GF-D8 (cell line): ENCODE measurements around the gene C1QL2.

ENCODE experiments used
- DNase-seq: peaks from one replicate; lab custom pipeline; 2025; lab: John Stamatoyannopoulos, UW

C1QL2 gene

GRCh38 chr2:119158563-119159347, at the start of gene C1QL2:
TSS of gene C1QL2 (minus strand) at chr2:119158751. CDS start at chr2:119158269, 482 bp downstream.
- DNase-seq: no peak

GRCh38 chr2:119207447-119207846, 48.9 kb upstream of the C1QL2 start:
- no peak for DNase-seq

GRCh38 chr2:119206201-119206600, 47.6 kb upstream of the C1QL2 start:
- no peak for DNase-seq

GRCh38 chr2:119205001-119205706, 46.6 kb upstream of the C1QL2 start:
- DNase-seq: no peak

DNA sequence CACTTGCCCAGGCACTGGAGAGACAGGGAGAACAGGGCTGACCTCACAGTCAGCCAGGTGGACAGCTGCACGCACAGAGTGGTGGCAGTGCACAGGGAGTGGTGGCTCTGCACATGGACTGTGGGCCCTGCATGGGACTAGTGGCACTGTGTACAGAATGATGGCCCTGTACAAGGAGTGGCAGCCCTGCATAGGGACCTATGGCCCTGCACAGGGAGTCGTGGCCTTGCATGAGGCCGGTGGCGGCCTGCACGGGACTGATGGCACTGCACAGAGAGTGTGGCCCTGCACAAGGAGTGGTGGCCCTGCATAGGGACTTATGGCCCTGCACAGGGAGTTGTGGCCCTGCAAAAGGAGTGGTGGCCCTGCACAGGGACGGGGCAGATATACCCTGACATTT, 46.0 kb upstream of the C1QL2 start:
- DNase-seq: no peak

DNA sequence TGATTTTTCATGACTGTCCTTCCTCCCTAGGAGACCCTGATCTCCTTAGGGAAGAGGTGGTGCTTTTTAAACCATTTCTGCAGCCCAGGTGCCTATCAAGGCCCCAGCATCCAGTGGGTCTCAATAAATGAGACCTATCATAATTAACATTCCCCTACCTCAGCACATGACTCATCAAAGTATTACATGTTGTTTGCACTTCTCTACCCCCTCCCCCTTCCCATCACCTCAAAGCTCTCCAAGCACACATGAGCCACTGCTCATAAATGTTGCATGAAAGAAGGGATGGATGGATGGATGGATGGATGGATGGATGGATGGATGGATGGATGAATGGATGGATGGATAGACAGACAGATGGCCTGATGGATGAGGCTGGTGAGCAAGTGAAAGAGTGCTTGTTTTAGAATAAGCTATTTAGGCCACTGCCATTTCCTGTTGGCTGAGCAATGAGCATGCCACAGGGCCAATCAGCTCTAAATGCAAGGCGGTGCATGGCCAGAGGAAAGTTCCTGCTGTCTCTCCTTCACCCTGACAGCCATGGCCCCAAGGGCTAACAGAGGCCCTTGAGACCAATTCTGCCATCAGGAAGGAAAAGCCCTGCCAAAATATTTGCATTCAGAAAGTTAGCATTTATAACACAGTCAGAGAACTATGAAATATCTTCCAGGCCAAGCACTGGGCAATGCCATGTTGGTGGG, 44.2 kb upstream of the C1QL2 start:
- DNase-seq: no peak

- DNase-seq: no peak
These were observed 43.3 kb upstream of the C1QL2 start for GRCh38 chr2:119201815-119202214.

- no peak for DNase-seq
These were observed 39.8 kb upstream of the C1QL2 start for GRCh38 chr2:119198240-119198840.

DNA sequence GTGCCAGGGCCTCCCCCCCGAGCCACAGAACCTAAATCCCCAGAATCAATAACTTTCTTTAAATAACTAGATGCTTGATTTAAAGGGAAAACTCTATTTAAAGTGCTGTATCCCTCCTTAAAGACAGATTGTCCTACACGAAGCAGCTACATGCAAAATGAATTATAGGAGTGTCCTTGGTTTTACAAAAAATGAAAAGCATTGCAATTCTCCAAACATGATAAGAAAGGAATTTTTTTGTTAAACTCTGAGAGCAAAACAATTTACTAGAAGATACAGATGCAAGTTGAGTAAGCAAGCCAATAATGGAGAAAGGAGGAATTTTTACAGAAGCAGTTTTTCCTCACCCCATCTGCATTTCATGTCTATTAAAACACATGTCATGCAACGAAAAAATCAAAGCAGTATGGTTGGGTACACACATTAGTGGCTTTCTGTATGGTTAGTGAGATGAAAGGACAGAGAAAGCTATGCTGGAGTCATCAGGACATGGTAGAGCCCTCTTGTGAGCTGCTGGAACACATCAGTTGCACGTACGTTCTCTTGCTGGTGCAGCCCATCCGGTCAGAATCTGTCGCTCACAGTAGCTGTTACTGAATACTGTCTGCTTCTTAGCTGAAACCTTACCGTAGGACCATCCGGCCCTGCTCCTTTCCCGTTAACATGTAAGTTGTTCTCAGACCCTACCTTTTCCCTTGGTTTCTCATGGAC, 39.1 kb upstream of the C1QL2 start:
- DNase-seq: no peak

GRCh38 chr2:119197126-119197405, 38.5 kb upstream of the C1QL2 start:
- no peak for DNase-seq

DNA sequence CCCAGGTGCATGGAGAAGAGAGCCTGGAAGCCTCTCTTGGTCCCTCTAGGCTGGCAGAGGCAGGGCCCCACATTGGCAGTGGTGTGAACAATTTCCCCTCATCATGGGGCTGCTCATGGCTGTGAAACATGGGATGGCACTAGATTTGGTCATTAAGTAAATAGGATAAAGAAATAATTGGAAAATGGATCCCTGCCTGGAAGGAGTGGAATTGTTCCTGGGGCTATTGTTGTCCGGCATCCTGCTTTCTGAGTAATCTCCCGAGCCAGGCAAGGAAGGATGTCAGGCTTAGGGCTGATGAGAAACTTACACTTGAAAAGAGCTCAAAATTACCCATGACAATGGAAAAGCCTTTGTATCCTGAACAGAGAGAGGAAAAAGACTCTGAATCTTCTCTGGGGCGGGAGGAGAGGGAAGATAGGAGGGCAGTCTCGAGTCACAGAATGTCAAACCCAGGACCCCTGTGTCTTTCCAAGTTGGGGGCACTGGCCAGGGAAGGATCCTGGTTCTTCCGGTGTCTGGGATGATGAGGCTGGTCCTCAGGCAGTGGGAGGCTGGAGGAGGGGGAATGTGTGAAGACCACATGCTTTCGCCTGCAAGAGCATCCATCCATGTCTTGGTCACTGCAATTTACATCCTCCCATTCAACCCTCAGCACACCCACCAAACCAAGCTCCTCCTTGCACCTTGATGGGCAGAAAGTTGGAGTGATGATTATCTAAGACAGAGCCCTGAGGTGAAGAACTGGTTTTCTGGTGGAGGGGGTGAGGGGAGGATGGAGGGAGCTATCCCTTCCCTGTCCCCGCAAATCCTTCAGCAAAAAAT, 38.0 kb upstream of the C1QL2 start:
- DNase-seq: no peak

DNA sequence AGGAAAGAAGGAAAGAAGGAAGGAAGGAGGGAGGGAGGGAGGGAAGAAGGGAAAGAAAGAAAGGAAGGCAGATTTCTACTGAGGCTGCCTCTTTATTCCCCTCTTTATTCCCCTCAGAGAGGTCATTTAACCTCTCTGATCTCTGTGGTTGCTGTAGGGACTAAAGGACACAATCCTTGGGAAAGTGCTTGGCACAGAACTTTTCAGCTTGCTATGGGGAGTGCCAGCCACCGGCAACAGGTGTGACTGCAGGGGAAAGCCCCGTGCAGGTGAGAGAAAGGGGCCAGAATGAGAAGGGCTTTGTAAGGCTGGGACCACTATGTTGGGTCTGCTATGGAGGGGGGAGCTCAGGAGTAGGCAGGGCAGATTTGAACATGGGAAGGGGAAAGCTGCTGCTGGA, 37.3 kb upstream of the C1QL2 start:
- DNase-seq: no peak

DNA sequence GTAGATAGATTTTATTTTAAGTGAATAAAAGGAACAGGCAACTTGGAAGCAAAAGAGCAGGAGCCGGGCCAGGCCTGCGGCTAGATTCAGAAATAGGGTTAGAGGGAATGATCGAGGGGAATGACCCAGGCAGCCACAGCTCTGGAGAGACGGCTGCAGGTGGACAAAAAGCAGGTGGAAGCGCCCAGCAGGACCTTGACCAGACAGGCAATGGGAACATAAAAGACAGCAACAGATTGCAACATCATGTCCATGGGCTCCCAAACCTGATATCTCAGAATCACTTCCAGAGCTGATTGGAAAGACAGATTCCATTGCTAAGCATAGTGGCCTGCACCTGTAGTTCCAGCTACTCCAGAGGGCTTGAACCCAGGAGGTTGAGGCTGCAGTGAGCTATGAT, 36.5 kb upstream of the C1QL2 start:
- DNase-seq: no peak

DNA sequence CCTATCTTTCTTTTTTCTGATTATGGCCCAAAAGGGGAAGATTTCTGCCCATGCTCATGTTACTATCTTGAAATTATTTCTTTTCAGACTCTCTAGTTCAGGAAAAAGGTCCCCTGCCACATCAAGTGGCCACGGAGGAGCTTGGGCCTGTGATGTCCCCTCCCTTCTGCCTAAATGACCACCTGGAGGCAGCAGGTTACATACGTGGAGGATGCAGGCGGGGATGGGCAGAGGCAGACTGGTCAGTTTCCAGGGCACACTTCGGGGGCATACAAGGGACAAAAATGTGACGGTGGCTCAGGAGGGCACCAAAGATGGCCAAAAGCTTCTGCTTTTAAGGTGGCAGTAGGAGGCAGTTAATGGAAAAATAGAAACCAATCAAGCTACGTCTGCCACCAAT, 34.3 kb upstream of the C1QL2 start:
- DNase-seq: no peak

- no peak for DNase-seq
These were observed 32.0 kb upstream of the C1QL2 start for GRCh38 chr2:119190321-119191111.

DNA sequence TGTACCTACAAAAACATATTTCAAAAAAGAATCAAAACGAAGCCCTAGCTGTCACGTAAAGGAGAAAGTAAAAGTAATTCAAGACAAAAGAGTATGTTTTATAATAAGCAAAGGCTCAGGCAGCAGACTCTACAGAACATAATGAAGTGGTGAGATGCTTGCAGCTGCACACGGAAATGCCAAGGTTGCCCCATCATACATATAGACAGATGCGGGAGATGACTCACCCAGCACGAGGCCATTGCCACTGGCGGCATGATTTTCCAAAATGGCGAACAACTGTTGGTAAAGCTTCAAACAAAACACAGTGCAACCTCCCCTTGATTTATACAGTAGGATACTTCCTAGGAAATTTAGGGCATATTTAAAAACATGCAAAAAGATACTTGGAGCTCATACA, 26.0 kb upstream of the C1QL2 start:
- DNase-seq: no peak

DNA sequence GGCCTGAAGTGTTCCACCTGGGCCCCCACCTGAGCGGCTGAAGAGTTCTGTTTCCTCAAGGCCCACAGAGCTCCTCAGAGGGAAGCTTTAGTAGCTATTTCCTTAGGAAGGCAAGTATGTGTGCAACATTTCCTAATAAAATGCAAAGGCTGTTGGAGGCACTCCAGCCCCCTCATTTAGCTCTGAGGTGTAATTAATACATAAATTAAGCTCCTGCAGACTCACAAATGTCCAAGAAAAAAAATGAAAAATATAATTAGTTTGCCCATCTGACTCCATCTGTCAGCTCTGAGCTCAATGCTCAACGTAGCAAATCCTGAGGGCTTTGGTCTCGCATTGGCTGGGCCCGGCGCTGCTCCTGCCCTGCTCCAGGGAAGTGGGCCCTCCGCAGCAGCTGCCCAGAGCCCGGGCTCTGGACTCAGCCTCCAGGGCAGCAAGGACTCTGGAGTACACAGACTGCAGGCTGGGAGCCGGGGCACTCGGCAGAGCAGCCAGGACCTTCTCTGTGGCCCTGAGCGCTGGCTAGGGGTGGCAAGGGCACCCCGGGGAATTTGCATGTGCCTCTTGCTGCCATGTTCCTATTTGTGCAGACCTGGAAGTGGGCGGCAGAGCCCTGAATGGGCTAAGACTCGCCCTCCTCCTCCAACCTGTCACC, 23.4 kb upstream of the C1QL2 start:
- DNase-seq: no peak

DNA sequence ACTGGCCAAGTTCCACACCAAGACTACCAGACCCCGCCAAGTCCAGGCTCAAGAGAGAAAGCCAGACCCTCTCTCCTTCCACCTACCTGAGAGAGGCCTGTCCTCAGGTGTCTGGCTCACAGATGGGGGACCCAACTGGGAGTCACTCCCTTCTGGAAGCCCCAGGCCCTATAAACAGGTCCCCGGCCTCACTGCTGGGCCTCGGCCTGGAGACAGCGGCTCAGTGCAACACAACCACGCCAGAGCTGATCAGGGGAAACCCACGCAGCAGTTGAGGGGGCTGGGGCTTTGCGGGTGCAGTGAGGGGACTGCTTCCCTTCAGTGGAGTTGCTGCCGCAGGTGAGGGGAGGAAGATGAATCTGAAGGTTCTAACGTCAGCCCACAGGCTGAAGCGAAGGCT, 22.8 kb upstream of the C1QL2 start:
- no peak for DNase-seq

DNA sequence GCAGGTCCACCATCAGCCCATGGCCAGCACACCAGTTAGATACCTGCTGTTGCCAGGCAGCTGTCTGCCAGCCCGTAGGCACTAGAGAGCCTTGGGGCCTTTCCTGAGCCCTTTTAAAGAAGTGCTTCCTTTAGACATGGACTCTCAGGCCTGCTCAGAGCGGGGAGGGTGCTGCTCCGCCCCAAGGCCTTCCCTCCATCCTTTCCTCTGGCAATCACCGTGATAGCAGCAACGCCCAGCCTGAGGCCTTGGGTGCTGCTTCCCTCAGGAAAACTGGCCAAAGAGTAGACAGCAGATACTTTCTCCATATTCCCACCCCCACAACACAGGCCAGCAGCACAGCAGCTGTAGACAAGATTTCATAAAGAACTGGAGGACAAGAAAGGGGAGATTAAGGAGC, 22.3 kb upstream of the C1QL2 start:
- no peak for DNase-seq

GRCh38 chr2:119179991-119180390, 21.4 kb upstream of the C1QL2 start:
- DNase-seq: no peak
